GM12801 (cell line): Measurements from ENCODE around the gene PRICKLE2.

Source experiments
- CTCF ChIP-seq: IDR thresholded peaks from one replicate; pipeline ENCODE4 v1.5.1; 2011; ENCODE audit warnings: control low read depth; ENCODE audit not compliant: insufficient read length; ENCODE audit errors: extremely low read depth

The PRICKLE2 gene

GRCh38 chr3:64244011-64244942 lies 19.0 kb upstream of the PRICKLE2 start:
- TF ChIP-seq CTCF: no peak

- no peak for TF ChIP-seq CTCF
Measured at GRCh38 chr3:64242435-64242834, 17.2 kb upstream of the PRICKLE2 start.

GRCh38 chr3:64240959-64241358 lies 15.7 kb upstream of the PRICKLE2 start:
- TF ChIP-seq CTCF: no peak

GRCh38 chr3:64240396-64240795 lies 15.1 kb upstream of the PRICKLE2 start:
- no peak for TF ChIP-seq CTCF

GRCh38 chr3:64239841-64240240 lies 14.6 kb upstream of the PRICKLE2 start:
- TF ChIP-seq CTCF: no peak

GRCh38 chr3:64238971-64239667 lies 13.9 kb upstream of the PRICKLE2 start:
- TF ChIP-seq CTCF: no peak

GRCh38 chr3:64237083-64237482 lies 11.8 kb upstream of the PRICKLE2 start:
- no peak for TF ChIP-seq CTCF
